Tibial artery (tissue), 4 donors: ENCODE results near the gene SRPK1.

ENCODE experiments used
- DNase-seq, 2 donors: peaks; one replicate each; pipeline ENCODE4 v3.0.0-alpha.2; 2019
- H3K27ac ChIP-seq, 2 donors: fragments of 200-600 bp; sonication (generic) in 1 of 2; 1 replicate in 1 of 2; 2 replicates in 1 of 2; pipeline ENCODE4 v1.5.1; 2018 to 2019; ENCODE audit warnings: mild to moderate bottlenecking in 1 of 2
- H3K27me3 ChIP-seq, 2 donors: fragments of 200-600 bp; sonication (generic) in 1 of 2; one replicate each; pipeline versions ENCODE4 v1.5.1 to v1.6.0; 2016 to 2019
- H3K36me3 ChIP-seq, 3 donors: fragments of 200-600 bp; sonication (generic) in 2 of 3; one replicate each; pipeline ENCODE4 v1.5.1; 2016 to 2019; ENCODE audit warnings: mild to moderate bottlenecking in 2 of 3
- H3K4me1 ChIP-seq, 4 donors: fragments of 200-600 bp; sonication (generic) in 2 of 4; 1 replicate in 3 of 4; 2 replicates in 1 of 4; pipeline ENCODE4 v1.5.1; 2016 to 2019
- H3K4me3 ChIP-seq, 2 donors: fragments of 200-600 bp; sonication (generic) in 1 of 2; 1 replicate in 1 of 2; 2 replicates in 1 of 2; pipeline ENCODE4 v1.5.1; 2018 to 2019; ENCODE audit warnings: mild to moderate bottlenecking in 2 of 2
- H3K9me3 ChIP-seq, 3 donors: fragments of 200-600 bp; sonication (generic) in 1 of 3; one replicate each; pipeline ENCODE4 v1.5.1; 2016 to 2019
- CTCF ChIP-seq, 2 experiments: fragments of 200-600 bp in 1 of 2; fragments of 450-650 bp in 1 of 2; IDR thresholded peaks; one replicate each; pipeline ENCODE4 v1.5.1; 2017 to 2019; ENCODE audit warnings: antibody characterized with exemption in 2 of 2, mild to moderate bottlenecking in 1 of 2, moderate library complexity in 1 of 2
- intact Hi-C: fragments of 100-400 bp; cut with DNase I; formaldehyde crosslinking; loops from one replicate; pipeline ENCODE4 v1.15.0; 2023; ENCODE audit warnings: low total_unique reads

The SRPK1 gene

GRCh38 chr6:35797837-35798526 is 122.9 kb downstream of the SRPK1 start:
- no peaks in the 10 kb centered on the region for H3K36me3 ChIP-seq
- H3K27ac ChIP-seq, result no peak overlapping the region
- H3K4me3 ChIP-seq, result no peak overlapping the region
- H3K4me1 ChIP-seq, result no peaks in the 10 kb centered on the region
- no peaks in the 10 kb centered on the region for H3K9me3 ChIP-seq
- TF ChIP-seq CTCF (IDR thresholded peaks at IDR 0.05), result no peak
- peaks cover 0 to 36% of the 10 kb centered on the region in 2 donors for H3K27me3 ChIP-seq
- intact Hi-C loops, result loop anchor here (1.0 kb wide), 1 partner anchor 11 kb away; no protein-coding TSS in a partner anchor
- no peak for DNase-seq

GRCh38 chr6:35796236-35796635 is 124.7 kb downstream of the SRPK1 start:
- no peaks in the 10 kb centered on the region for H3K36me3 ChIP-seq
- H3K9me3 ChIP-seq, result no peaks in the 10 kb centered on the region
- no peak overlapping the region for H3K4me3 ChIP-seq
- no peak for DNase-seq
- TF ChIP-seq CTCF (IDR thresholded peaks at IDR 0.05), result no peak
- peaks cover 0 to 49% of the 10 kb centered on the region in 2 donors for H3K27me3 ChIP-seq
- intact Hi-C loops, result no loop called here
- H3K4me1 ChIP-seq, result no peaks in the 10 kb centered on the region
- no peak overlapping the region for H3K27ac ChIP-seq

DNA sequence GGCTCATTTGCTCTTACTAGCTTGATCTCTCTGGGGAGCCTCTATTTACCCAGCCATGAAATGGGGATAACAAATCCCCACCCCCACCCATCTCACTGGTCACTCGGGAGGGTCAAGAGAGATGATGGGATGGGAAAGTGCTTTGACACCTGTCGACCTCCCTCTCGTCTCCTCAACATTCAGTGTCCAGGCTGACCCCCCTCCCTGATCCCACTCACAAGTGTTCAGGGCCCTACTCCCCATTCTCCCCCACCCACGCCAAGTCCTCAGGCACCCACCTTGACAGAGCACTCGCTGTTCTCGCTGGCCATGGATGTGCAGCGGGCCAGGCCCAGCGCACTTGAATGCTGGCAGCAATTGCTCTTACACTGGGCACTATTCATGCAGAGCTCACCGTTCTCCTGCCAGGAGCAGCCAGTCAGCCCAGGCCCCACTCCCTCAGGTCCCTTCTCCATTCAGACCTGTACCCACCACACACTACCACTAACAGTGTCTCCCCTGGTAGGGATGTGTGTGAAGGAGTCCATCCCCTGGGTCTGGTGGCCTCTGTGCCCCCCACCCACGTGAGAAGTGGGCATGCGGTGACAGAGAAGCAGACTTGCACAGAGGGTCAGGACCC is 125.3 kb downstream of the SRPK1 start:
- no peaks in the 10 kb centered on the region for H3K36me3 ChIP-seq
- DNase-seq, result no peak
- H3K4me3 ChIP-seq, result no peak overlapping the region
- H3K27me3 ChIP-seq, result peaks cover 0 to 52% of the 10 kb centered on the region in 2 donors
- no peaks in the 10 kb centered on the region for H3K9me3 ChIP-seq
- intact Hi-C loops, result no loop called here
- TF ChIP-seq CTCF (IDR thresholded peaks at IDR 0.05), result no peak
- no peaks in the 10 kb centered on the region for H3K4me1 ChIP-seq
- no peak overlapping the region for H3K27ac ChIP-seq

- intact Hi-C loops, result no loop called here
- TF ChIP-seq CTCF (IDR thresholded peaks at IDR 0.05), result no peak
- Histone ChIP-seq H3K27ac (no peak overlapping the region), H3K27me3 (peaks cover 0 to 57% of the 10 kb centered on the region in 2 donors), H3K9me3 (no peaks in the 10 kb centered on the region), H3K36me3 (no peaks in the 10 kb centered on the region), H3K4me3 (no peak overlapping the region), H3K4me1 (no peaks in the 10 kb centered on the region)
- DNase-seq, result no peak
These were observed 126.1 kb downstream of the SRPK1 start for GRCh38 chr6:35794536-35795452.

DNA sequence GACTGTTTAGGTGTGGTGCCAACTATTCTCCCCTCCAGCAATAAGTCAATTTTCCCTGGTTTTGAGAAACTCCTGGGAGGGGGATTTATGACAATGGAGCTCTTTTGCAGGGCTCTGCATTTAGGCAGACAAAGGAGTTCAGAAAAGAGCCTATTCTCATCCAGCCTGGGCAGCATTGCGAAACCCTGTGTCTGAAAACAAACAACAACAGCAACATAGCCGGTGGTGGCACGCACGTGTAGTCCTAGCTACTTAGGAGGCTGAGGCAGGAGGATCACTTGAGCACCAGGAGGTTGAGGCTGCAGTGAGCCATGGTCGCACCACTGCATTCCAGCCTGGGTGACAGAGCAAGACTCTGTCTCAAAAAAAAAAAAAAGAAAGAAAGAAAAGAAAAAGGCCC is 130.2 kb downstream of the SRPK1 start:
- intact Hi-C loops, result no loop called here
- H3K4me1 ChIP-seq, result no peaks in the 10 kb centered on the region
- no peak for DNase-seq
- no peak for TF ChIP-seq CTCF (IDR thresholded peaks at IDR 0.05)
- H3K9me3 ChIP-seq, result no peaks in the 10 kb centered on the region
- no peak overlapping the region for H3K4me3 ChIP-seq
- H3K27ac ChIP-seq, result no peak overlapping the region
- no peaks in the 10 kb centered on the region for H3K36me3 ChIP-seq
- H3K27me3 ChIP-seq, result peaks cover 0 to 64% of the 10 kb centered on the region in 2 donors
